IMR-90 (cell line): ENCODE results near the gene SLC35E2B.
"Not testable (repeated sequence)": the region's sequence is repeated elsewhere in the genome, so short reads cannot be mapped to it uniquely, and the experiment has no call there.

Experiments
- BHLHE40 ChIP-seq: fragments of 150-350 bp; IDR thresholded peaks from 2 replicates; pipeline ENCODE4 v1.6.1; 2016; ENCODE audit warnings: mild to moderate bottlenecking, low read depth, low read length
- CEBPB ChIP-seq: IDR thresholded peaks from 2 replicates; pipeline ENCODE4 v1.6.1; 2012; ENCODE audit warnings: low read depth, low read length, improper control_type of control experiment
- CHD1 ChIP-seq: IDR thresholded peaks from 2 replicates; pipeline ENCODE4 v1.6.1; 2012; ENCODE audit warnings: low read depth, low read length, improper control_type of control experiment
- FOS ChIP-seq: fragments of 150-350 bp; IDR thresholded peaks from 2 replicates; pipeline ENCODE4 v1.6.1; 2016; ENCODE audit warnings: low read depth, low read length
- MAZ ChIP-seq: IDR thresholded peaks from 2 replicates; pipeline ENCODE4 v1.6.1; 2012; ENCODE audit warnings: low read depth, mild to moderate bottlenecking, low read length, improper control_type of control experiment, moderate library complexity, borderline replicate concordance
- MXI1 ChIP-seq: IDR thresholded peaks from 2 replicates; pipeline ENCODE4 v1.6.1; 2012; ENCODE audit warnings: low read depth, mild to moderate bottlenecking, low read length, moderate library complexity, borderline replicate concordance
- NFE2L2 ChIP-seq: fragments of 150-350 bp; IDR thresholded peaks from 2 replicates; pipeline ENCODE4 v1.6.1; 2016; ENCODE audit warnings: low read depth, mild to moderate bottlenecking, low read length
- POLR2A ChIP-seq: IDR thresholded peaks from 2 replicates; pipeline ENCODE4 v1.6.1; 2012; ENCODE audit warnings: mild to moderate bottlenecking, low read depth, low read length
- RAD21 ChIP-seq: IDR thresholded peaks from 2 replicates; pipeline ENCODE4 v1.6.1; 2012; ENCODE audit warnings: low read length, improper control_type of control experiment
- SMC3 ChIP-seq: fragments of 150-350 bp; IDR thresholded peaks from 2 replicates; pipeline ENCODE4 v1.6.1; 2016; ENCODE audit warnings: low read depth, mild to moderate bottlenecking, antibody characterized with exemption, low read length, moderate library complexity
- USF2 ChIP-seq: fragments of 150-350 bp; IDR thresholded peaks from 2 replicates; pipeline ENCODE4 v1.6.1; 2017; ENCODE audit warnings: mild to moderate bottlenecking, antibody characterized with exemption, low read length, low read depth
- TF ChIP-seq, protein P1 (sequence below): conservative IDR thresholded peaks from 2 replicates; pipeline ENCODE4 v1.5.1; 2012; ENCODE audit warnings: mild to moderate bottlenecking, low read depth, low read length, improper control_type of control experiment

DNA sequence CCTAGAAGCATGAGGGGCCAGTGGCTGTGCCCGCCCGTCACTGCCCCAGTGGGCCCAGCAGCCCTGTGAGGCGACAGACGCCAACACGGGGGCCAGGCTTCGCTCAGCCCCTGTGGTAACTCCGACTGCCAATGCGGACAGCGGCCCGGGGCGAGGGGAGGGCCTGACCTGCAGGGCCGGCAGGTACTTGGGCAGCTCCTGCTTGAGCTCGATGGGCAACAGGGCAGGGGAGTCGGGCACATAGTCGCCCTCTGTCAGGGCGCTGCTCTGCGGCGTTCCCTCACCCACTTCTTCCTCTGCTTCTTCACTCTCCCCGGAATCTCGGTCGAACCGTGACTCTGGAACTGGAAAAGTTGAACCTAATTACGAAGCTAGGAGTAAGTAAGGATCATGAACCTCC, 14.6 kb upstream of the SLC35E2B start:
- TF ChIP-seq, protein P1, sequence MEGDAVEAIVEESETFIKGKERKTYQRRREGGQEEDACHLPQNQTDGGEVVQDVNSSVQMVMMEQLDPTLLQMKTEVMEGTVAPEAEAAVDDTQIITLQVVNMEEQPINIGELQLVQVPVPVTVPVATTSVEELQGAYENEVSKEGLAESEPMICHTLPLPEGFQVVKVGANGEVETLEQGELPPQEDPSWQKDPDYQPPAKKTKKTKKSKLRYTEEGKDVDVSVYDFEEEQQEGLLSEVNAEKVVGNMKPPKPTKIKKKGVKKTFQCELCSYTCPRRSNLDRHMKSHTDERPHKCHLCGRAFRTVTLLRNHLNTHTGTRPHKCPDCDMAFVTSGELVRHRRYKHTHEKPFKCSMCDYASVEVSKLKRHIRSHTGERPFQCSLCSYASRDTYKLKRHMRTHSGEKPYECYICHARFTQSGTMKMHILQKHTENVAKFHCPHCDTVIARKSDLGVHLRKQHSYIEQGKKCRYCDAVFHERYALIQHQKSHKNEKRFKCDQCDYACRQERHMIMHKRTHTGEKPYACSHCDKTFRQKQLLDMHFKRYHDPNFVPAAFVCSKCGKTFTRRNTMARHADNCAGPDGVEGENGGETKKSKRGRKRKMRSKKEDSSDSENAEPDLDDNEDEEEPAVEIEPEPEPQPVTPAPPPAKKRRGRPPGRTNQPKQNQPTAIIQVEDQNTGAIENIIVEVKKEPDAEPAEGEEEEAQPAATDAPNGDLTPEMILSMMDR, result not testable (repeated sequence)
- TF ChIP-seq MXI1, POLR2A, SMC3, CHD1, USF2, CEBPB, BHLHE40, RAD21, MAZ, NFE2L2, FOS: not testable (repeated sequence)
